Activated T-cell treated with anti-CD3 and anti-CD28 coated beads, Interleukin-2, amount 50 U/mL, for 48 hours (primary cell): ENCODE results near the gene DMBX1.

Experiments
- DNase-seq, 2 experiments: peaks; one replicate each; pipeline ENCODE4 v3.0.0-alpha.2; 2020

Gene DMBX1

DNA sequence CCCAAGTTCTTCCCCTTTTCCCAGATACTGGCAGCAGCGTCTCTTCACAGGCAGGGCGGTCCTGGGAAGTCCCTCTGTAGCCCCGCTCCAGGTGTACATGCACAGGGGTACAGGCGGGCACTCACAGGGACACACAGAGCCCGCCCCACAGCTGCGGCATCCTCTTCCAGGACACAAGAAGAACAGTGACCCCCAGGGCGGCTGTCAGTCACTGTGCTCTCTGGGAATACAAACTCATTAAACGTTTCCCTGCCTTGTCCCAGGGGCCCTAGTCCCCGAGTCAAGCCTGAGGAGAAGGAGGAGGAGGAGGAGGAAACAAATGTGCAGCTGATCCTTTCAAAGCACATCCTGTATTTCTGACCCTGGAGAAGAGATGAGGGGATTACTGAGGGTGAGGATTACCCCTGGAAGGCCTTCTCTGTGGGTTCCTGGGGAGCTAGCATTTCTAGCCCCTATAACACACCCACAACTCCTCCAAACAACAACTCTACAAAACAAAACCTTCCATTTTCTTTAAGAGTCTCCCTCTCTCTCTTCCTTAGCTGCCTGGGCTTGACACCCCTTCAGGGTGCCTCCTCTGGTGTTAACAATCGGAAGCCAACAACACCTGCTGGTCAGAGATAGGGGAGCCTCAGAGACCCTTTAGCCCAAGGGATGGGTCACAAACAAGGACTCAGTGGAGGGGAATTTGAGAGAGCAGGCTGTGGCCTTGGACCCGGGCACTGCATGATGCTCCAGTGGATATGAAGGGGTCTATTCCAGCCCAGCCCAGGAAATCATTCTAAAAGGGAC lies 28.4 kb upstream of the DMBX1 start:
- DNase-seq, result no peak

DNA sequence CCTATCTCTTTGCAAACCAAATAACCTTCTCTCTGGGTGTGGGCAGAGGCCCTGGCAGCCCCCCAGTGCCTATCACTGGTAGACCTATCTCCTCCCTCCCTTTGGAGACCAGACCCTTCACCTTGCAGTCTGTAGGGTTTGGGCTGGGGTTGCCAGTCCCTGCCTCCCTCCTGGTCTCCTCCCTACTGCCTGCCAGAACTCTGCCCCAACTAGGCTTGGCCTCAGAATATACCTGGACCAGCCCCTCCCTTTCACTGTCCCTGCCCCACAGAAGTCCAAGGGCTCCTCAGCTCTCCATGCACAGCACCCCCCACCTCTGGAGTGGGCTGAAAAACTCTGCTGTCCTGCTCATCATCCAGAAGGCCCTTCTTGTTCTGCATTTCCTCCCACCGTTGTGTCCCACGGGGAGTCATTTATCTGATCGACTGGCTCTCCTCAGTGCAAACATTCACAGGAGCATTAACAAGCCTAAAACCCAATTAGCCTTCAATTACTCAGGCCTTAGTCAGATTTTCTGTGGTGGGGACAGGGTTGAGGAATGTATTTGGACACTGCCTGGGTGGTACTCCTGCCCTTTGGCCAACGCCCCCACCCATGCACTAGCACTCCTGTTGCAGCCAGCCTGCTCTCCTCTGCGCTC lies 27.7 kb upstream of the DMBX1 start:
- no peak for DNase-seq

DNA sequence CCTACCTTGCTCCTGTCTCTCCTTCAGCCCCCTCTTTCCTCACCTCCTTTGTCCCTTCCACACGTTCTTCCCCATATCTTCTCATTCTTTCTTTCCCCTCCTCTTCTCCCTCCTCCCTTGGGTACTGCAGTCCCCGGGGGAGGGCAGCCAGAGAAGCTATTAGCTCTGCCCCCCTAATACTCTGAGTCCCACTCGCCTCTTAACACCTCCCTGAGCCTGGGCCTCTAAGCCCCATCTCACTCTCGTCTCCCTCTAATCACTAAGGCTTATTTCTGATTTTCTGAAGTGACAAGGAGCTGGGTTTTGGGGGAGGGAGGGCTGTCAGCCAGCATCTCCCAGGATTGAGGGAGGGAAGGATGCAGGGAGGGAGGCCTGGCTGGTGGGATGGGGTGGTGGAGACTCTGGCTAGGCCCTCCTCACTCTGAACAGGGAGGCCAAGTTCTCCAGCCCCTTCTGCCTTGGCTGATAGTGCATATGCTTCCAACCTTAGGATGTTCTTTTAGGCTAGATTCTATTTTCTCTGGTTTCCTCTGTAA lies 25.6 kb upstream of the DMBX1 start:
- no peak for DNase-seq

GRCh38 chr1:46464915-46465314 lies 24.7 kb upstream of the DMBX1 start:
- DNase-seq, result no peak

GRCh38 chr1:46465981-46466476 lies 23.6 kb upstream of the DMBX1 start:
- DNase-seq, result no peak

DNA sequence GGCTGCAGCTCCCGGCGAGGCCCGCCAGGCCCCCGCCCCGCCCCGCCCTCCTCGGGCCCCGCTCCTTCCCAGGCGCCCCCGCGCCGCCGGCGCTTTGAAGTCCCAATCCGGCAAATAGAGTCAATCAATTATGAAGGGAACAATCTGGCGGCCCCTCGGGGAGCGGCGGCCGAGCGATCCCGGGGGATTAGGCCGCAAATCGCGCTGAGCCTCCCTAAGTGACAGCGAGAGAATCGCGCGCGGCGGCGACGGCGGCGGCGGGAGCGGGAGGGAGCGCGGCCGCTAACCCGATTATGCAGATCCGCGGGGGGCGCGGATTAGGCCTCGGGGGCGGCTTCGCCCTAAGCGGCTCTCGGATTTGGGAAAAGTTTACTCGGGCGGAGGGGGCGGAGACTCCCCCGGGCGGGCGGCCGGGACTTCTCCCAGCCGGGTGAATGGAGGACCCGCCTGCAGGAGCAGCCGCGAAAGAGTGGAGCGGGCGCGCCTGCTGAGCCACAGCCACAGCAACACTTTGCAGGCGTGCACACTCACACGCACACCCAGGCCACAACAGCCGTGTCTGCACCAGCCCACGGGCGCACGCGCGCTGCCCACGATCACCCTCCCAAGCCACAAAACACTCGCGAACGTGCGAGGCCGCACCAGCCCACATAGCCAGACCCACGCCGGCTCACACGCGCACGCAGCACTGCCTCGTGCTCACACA lies 23.0 kb upstream of the DMBX1 start:
- DNase-seq, result peak; percentile 49 to 53

DNA sequence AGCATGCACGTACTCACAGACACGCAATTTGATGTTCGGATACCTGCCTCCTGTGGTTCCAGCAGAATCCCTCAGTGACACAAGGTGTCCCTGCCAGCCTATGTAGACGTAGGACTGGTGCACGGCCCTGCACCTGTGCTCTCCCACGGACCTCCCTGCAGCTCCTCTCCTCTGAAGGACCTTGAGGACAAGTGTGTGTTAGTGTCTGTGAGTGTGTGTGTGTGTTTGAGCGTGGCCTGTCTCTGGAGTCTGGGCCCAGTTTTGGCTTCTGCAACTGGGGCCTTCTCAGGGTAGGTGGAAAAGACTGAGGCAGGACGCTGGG lies 22.5 kb upstream of the DMBX1 start:
- DNase-seq, result no peak

DNA sequence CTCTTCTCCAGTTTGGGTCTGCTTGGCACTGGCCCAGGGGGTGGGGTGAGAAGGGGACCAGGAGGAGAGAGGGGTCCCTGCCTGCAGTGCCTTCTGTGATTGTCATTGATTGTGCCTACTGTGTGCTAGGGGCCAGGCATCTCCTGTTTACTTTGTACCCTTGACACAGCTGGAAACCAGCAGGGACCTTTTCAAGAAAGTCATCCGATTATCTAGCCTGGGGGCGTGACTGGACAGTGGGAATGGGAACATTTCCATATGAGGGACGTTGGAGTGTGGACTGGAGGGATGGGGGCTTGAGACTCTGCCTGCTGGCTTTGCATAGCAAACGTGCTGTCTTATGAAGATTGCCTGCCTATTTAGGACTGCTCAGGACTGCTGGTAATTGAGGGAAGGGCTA lies 19.8 kb upstream of the DMBX1 start:
- no peak for DNase-seq

GRCh38 chr1:46471848-46472492 lies 17.7 kb upstream of the DMBX1 start:
- DNase-seq, result no peak

- no peak for DNase-seq
Measured at GRCh38 chr1:46472498-46473181, 17.0 kb upstream of the DMBX1 start.

DNA sequence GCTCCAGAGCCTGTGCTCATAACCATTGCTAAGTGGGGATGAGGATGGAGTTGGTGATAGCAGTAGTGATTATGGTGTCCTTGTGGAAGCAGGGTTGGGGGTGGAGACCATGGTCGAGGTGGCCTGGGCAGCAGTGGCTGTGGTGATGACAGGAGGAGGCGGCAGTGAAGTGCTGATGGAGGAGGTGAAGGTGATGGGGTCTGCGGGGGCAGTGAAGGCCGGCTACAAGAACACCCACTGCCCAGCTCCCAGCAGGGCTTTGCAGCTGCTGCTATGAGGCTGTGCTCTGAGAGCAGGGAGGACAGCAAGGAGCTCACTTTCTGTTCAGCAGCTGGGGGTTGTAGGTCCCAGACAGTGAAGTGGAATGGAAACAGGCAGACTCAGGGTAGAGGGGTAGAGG lies 15.6 kb upstream of the DMBX1 start:
- DNase-seq, result no peak

DNA sequence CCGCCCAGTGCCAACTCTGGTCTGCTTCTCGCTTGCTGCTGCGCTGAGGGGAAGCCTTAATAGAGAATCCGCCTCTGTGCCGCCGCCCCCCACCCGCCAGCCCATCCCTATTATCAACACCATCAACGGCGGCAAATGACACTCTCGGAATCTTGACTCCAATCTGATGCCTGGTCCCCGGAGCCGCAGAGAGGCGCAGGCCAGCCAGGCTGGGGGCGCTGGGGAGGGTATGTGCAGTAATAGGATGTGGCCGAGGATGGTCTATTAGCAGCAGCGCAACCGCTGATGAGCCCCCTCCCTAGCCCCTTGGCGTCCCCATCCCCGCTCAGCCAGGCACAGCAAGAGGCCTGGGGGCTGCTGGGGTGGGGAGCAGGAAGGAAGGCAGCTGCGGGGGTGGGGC lies 15.1 kb upstream of the DMBX1 start:
- no peak for DNase-seq

DNA sequence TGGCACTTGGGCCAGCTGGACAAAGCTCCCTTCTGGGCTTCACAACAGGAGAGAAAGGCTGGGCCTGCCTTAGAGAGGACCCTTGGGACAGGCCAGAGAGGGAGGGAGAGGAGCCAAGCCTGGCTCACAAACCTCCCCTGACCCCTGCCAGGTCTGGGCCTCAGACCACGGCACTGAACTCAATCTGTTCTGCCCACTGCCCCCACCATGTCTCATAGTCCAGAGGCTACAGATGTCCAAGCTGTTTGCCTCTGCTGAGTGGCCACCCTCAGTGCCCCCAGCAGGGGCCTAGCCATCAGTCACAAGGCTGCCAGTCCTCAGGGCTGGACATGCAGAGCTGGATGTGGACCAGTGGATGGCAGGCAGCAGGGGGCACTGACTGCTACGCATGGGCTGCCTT lies 13.0 kb upstream of the DMBX1 start:
- no peak for DNase-seq

GRCh38 chr1:46477153-46477929 lies 12.3 kb upstream of the DMBX1 start:
- DNase-seq, result peak; percentile 87 to 89

DNA sequence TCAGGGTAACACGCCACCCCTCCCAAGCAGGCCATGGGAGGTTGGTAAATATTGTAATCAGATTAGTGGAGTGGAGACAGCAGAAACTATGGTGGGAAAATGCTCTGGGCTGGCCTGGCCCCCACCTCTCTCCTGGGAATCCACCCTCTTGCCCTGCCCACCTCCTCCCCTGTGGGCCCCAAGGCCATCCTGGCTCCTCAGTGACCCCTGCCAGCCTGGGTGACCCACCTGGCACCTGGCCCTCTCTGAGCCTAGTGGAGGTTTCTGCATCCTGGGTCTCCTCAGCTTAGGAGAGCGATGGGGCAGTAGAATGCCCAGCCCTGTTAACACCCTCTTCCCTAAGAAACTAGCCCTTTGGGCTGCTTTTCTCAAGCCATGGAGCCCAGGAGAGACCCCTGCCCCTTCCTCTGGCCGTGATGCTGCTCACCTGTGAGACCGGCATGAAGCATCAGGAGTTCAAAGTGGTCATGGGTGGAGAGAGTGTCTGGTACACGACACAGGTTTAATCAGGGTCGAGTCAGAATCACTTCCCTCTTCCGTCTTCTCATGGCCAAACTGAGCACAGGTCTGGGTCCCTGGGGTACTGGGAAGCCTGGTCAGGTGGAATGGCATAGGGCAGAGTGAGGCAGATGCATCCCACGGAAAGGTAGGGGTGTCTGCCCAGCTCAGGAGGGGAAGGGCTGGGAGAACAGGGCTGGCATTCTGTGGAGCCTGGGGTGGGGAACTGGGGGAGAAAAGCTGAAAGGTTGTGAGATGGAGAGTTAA lies 10.7 kb upstream of the DMBX1 start:
- no peak for DNase-seq

GRCh38 chr1:46479744-46480350 lies 9.8 kb upstream of the DMBX1 start:
- DNase-seq, result no peak

DNA sequence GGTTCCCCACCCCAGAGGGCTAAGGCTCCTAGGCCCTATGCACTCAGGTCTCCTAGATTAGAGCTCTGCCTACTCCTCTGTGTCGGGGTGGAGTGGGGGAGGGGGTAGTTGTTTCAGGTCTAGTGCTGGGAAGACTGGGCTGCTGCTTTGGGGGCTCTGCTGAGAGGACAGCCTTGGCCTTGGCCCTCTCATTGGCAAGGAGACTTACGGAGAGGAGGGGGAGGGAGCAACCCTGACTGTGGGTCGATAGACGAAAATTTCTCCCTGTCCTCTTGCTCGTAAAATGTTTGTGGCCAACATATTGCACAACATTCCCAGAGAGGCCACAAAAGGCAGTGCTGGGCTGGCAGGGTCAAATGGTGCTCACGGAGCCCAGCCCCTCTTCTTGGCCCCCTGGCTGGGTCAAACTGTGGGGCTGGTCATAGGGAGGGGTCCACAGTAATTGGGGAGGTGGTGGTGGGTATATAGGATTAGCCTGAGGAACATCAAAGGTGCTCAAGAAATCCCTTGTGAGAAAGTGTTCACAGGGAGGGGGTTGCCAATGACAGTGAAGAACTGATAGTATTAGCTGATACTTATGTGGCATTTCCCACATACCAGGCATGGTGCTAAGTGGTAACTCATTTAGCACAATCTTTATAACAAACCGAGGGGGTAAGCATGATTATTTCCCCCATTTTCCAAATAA lies 8.5 kb upstream of the DMBX1 start:
- DNase-seq, result no peak

DNA sequence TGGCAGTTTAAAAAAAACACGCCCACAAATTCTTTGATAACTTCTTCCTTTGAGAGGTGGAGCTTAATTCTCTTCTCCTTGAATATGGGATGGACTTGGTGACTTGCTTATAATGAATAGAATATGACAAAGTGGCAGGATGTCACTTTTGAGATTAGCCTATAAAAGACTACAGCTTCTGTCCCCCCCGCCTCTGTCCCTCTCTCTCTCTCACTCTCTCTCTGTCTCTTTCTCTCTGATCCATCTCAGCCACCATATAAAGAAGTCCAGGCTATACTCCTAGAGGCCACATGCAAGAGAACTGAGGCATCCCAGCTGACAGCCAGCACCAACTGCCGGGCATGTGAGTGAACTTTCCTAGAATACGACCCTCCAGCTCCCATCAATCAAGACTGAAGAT lies 7.7 kb upstream of the DMBX1 start:
- DNase-seq, result no peak

DNA sequence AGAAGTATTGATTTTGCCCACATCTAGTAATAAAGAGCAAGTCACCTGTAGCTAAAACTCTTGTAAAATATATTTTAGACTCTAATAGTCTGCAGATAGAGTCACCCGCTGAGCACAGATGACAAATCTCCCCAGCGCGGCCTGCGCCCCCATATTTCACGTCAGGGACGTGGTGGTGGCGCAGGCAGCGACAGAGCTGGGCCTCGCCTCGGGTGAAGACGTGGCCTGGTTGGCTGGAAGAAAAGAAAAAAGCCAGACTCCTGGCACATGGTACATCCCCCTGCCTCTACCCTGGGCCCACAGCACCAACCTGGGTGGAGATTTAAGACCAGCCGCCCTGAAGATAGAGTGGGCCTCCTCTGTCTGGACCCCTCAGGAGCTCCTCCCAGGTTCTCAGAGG lies 6.0 kb upstream of the DMBX1 start:
- no peak for DNase-seq
